OCI-LY7 (cell line): ENCODE data around the gene SYT13.

ENCODE experiments used
- CTCF ChIP-seq: fragments of 200-600 bp; sonication (generic); conservative IDR thresholded peaks from 2 replicates; pipeline ENCODE4 v1.5.1; 2014; ENCODE audit warnings: mild to moderate bottlenecking, antibody characterized with exemption, low read length, moderate library complexity, mixed read lengths
- EZH2phosphoT487 ChIP-seq: fragments of 200-600 bp; sonication (generic); IDR thresholded peaks from 2 replicates; pipeline ENCODE4 v1.6.1; 2018; ENCODE audit warnings: low read depth, borderline replicate concordance, mild to moderate bottlenecking, mixed run types, antibody characterized with exemption, low read length, moderate library complexity, mixed read lengths

GRCh38 chr11:45328726-45329125 lies 42.6 kb upstream of the SYT13 start:
- TF ChIP-seq CTCF (no peak), EZH2phosphoT487 (no peak)
